Left renal pelvis (tissue), 4 donors: Measurements from ENCODE around the gene NUDT22. TPM values are rescaled to one million over a fixed set of nuclear protein-coding genes. Genes with fewer than 3 reads are reported as not detected.
A peak's percentile ranks its signal among the peaks of the same experiment; 100 is the strongest.

Experiments
- DNase-seq, 4 donors: peaks; one replicate each; pipeline ENCODE4 v3.0.0-alpha.2; 2013; ENCODE audit warnings: low read depth in 4 of 4, low spot score in 3 of 4
- polyA plus RNA-seq, 4 donors: library from polyadenylated mRNA; unstranded; fragments of 120-200 nt; gene quantifications; one replicate each; pipeline ENCODE4 v1.2.1, GENCODE V29; 2013; ENCODE audit not compliant: insufficient read length in 4 of 4

Gene NUDT22
- polyA plus RNA-seq, 4 donors, result 13.2 to 32.7 (median 19.1) TPM

GRCh38 chr11:64267207-64267945 lies 41.3 kb downstream of the NUDT22 start:
- no peak for DNase-seq

GRCh38 chr11:64268025-64268892 lies 42.2 kb downstream of the NUDT22 start:
- no peak for DNase-seq

GRCh38 chr11:64268893-64269539 lies 42.9 kb downstream of the NUDT22 start:
- DNase-seq, result no peak

GRCh38 chr11:64269540-64270220 lies 43.6 kb downstream of the NUDT22 start:
- DNase-seq, result peak; percentile 96 to 99 (median 98)

- no peak for DNase-seq
Measured at GRCh38 chr11:64275031-64275800, 49.1 kb downstream of the NUDT22 start.

GRCh38 chr11:64275841-64276240 lies 49.8 kb downstream of the NUDT22 start:
- DNase-seq, result no peak

- DNase-seq, result no peak
Measured at GRCh38 chr11:64276653-64277431, 50.8 kb downstream of the NUDT22 start.

GRCh38 chr11:64278576-64279190 lies 52.6 kb downstream of the NUDT22 start:
- no peak for DNase-seq

Other genes starting within 250 kb of the NUDT22 start
- 100 to 1,000 TPM in 2 of 4 donors, 10 to 100 TPM in 2; 67.1 to 112 (median 101) TPM for gene OTUB1, start 239.8 kb upstream of the NUDT22 start, polyA plus RNA-seq
- 1 to 10 TPM; 2.1 to 5.5 (median 3.5) TPM for gene FLRT1, start 190.3 kb upstream of the NUDT22 start, polyA plus RNA-seq
- 10 to 100 TPM; 14.9 to 17.8 (median 15.3) TPM for gene MACROD1, start 60.2 kb upstream of the NUDT22 start, polyA plus RNA-seq
- 100 to 1,000 TPM; 125 to 232 (median 205) TPM for gene STIP1, start 40.1 kb upstream of the NUDT22 start, polyA plus RNA-seq
- 1 to 10 TPM; 3.4 to 7.2 (median 5.6) TPM for gene FERMT3, start 19.6 kb upstream of the NUDT22 start, polyA plus RNA-seq
- 10 to 100 TPM; 25.7 to 56.1 (median 40.1) TPM for gene TRPT1, start 88 bp upstream of the NUDT22 start, polyA plus RNA-seq
- 10 to 100 TPM; 44.9 to 85.8 (median 59.1) TPM for gene DNAJC4, start 4.3 kb downstream of the NUDT22 start, polyA plus RNA-seq
- gene VEGFB, start 8.3 kb downstream of the NUDT22 start, polyA plus RNA-seq, result 100 to 1,000 TPM in 2 of 4 donors, 10 to 100 TPM in 2; 82.6 to 115 (median 99.9) TPM
- gene FKBP2, start 14.8 kb downstream of the NUDT22 start, polyA plus RNA-seq, result 10 to 100 TPM; 61.0 to 99.2 (median 86.6) TPM
- gene PPP1R14B, start 20.7 kb downstream of the NUDT22 start, polyA plus RNA-seq, result 10 to 100 TPM; 54.4 to 90.9 (median 69.8) TPM
- gene PLCB3, start 25.3 kb downstream of the NUDT22 start, polyA plus RNA-seq, result 10 to 100 TPM; 12.4 to 17.1 (median 13.7) TPM
- gene BAD, start 58.4 kb downstream of the NUDT22 start, polyA plus RNA-seq, result 10 to 100 TPM; 42.1 to 69.9 (median 48.3) TPM
- 10 to 100 TPM; 27.4 to 48.6 (median 30.6) TPM for gene GPR137, start 59.6 kb downstream of the NUDT22 start, polyA plus RNA-seq
- gene KCNK4, start 65.0 kb downstream of the NUDT22 start, polyA plus RNA-seq, result under 1 TPM in 1 of 4 donors, not detected in 3; 0.16 TPM
- under 1 TPM in 1 of 4 donors, not detected in 3; 0.79 TPM for gene CATSPERZ, start 74.1 kb downstream of the NUDT22 start, polyA plus RNA-seq
- 10 to 100 TPM in 3 of 4 donors, 1 to 10 TPM in 1; 7.4 to 31.0 (median 17.2) TPM for gene ESRRA, start 79.2 kb downstream of the NUDT22 start, polyA plus RNA-seq
- gene TRMT112, start 91.3 kb downstream of the NUDT22 start, polyA plus RNA-seq, result 100 to 1,000 TPM; 208 to 244 (median 221) TPM
- gene PRDX5, start 91.8 kb downstream of the NUDT22 start, polyA plus RNA-seq, result 100 to 1,000 TPM; 156 to 230 (median 184) TPM
- 1 to 10 TPM; 2.7 to 5.2 (median 3.6) TPM for gene CCDC88B, start 113.9 kb downstream of the NUDT22 start, polyA plus RNA-seq
- gene RPS6KA4, start 132.9 kb downstream of the NUDT22 start, polyA plus RNA-seq, result 10 to 100 TPM in 3 of 4 donors, 1 to 10 TPM in 1; 9.4 to 16.3 (median 13.5) TPM